ENCODE data around the gene KRIT1.
"Not testable (repeated sequence)": the region's sequence is repeated elsewhere in the genome, so short reads cannot be mapped to it uniquely, and the experiment has no call there.

KRIT1 gene

GRCh38 chr7:92245487-92246359 lies at the start of gene KRIT1, which contains the start of gene ANKIB1:
KRIT1 (minus strand) TSS chr7:92245914; CDS start chr7:92242135, 3,779 bp downstream.
ANKIB1 (plus strand) TSS chr7:92245974; CDS start chr7:92294979, 49,005 bp downstream.
- peak; percentile 91 for DNase-seq

DNA sequence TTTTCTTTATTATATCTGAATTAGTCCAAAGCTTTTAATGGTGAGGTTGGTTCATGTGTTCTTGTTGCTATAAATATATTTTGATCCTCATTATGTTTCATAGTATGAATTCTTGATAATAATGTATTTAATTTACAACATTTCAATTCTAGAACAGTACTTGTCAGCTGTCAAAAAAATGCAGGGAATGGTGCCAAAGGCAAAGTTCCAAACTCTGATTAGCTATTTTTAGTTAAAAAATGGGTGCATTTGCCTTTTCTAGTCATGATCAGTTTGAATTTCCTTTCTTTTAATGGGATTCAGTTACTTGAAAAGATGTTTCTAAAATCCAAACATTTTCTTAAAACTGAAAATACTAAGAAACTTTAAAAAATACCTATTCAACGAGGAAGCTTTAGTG lies 49.7 kb upstream of the KRIT1 start:
- no peak for DNase-seq

- DNase-seq = no peak
Measured at GRCh38 chr7:92293896-92294590, 48.3 kb upstream of the KRIT1 start.

GRCh38 chr7:92292981-92293380 lies 47.3 kb upstream of the KRIT1 start:
- no peak for DNase-seq

DNA sequence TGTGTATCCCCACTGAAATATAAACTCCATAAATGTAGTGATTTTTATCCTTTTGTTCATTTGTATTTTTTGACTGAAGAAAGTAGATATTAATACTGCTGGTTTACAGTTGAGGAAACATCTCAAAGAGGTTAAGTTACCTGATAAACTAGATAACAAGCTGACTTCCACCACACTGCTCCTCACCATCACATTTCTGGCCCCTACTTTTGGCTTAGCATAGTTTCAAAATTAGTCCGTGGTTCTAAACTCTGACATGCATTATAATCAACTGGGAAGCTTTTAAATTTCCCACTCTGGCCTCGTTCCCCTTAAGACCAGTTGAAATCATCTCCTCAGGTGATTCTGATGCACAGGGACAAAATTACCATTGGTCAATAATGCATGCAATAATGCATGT lies 43.6 kb upstream of the KRIT1 start:
- no peak for DNase-seq

GRCh38 chr7:92282930-92283329 lies 37.2 kb upstream of the KRIT1 start:
- DNase-seq = no peak

DNA sequence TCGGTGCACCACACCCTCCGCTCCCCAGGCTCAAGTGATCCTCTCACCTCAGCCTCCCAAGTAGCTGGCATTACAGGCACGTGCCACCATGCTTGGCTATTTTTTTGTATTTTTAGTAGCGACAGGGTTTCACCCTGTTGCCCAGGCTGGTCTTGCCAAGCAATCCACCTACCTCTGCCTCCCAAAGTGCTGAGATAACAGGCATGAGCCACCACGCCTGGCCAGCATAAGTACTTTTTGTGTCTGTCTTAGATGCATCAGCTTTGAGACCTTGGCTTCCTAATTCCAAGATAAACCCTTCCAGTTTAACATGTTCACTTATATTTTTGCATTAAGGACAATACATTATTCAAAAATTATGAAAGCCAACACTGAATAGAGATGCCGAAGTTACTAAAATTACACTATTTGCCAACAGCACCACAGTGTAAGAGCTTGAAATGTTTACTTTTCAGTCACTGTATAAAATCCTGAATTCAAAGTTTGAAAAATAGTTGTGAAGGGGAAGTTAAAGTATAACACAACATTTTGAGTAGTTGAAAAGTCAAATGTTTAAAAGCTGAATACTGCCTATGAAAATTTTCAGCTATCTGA lies 36.6 kb upstream of the KRIT1 start:
- no peak for DNase-seq

- DNase-seq = no peak
Measured at GRCh38 chr7:92281031-92281430, 35.3 kb upstream of the KRIT1 start.

DNA sequence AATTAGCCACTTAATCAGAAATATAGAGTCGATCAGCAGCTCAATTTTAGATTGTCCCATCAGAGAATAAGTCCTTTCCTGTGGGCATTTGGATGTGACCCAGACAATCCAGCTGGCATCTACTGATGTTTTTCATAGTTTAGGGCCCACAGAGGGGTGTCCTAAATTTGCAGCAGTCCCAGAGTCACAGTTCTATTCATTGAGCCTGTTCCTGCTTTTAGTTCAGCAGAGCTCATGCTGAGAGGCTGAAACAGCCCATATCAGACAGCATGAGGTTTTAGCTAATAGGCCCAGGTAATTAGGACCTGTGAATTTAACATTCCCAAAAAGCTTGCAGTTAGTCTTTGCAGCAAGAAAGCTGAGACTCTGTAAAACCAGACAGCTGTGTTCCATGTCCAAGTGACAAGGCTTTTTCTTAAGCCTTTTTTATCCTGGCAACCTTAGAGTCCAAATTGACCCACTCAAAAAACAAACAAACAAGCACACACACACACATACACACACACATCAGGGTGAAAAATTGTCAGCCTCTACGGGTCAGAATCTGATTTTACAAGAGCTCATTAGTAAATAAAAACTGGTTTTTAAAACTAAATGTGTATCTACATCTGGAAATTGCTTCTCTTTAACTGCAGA lies 33.8 kb upstream of the KRIT1 start:
- DNase-seq = no peak

GRCh38 chr7:92276460-92276864 lies 30.7 kb upstream of the KRIT1 start:
- DNase-seq = no peak

GRCh38 chr7:92275327-92275726 lies 29.6 kb upstream of the KRIT1 start:
- DNase-seq = no peak

DNA sequence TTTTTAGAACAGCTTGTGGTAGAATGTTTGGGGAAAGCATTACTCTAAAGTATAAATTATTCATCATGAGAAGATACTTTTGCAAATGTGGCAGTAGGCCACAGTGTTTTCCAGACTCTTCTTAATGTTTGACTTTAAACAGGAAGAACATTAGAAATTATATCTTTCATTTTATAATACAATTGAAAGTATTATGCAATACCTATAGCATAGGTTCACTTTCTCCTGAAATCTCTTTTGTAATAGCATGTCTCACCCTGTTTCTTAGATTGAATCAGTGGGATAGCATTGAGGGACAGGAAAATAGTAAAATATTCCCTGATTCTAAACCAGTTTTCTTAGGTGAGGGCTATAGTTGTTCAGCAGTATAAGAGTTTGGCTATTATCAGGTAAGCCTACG lies 23.2 kb upstream of the KRIT1 start:
- DNase-seq = no peak

DNA sequence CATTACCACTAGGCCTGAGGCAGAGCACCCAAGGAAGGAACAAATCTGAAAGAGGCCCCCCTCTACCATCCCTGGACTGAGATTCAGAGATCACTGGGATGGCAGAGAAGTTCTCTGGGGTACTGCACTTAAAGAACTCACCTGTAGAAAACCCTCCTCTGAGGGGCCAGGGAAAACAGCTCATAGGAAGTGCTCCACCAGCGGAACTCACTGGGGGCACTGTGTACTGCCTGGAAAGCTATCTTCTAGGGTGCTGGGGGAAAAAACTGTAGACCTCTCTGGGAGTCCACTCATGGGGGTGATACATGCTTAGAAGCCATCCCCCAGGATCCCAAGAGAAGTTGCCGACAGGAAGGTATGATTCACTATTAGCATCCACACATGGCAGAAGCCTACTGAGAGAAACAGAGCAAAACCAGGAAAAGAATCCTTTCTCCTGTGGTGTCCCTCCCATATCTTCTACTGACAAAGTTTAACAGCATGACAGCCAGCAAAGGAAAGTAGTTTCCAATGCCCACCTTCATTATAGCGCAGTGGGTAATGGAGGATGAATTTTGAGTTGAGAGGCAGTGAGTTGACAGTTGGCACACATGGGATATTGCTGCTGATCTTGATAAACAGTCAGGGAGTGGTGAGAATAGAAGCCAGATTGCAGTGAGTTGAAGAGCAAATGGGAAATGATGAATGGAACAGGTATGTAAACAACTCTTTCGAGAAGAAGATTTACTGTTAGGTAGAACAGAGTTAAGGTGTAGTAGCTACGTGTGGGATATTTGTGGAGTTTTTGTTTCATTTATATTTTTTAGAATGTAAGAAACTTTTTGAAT lies 20.9 kb upstream of the KRIT1 start:
- no peak for DNase-seq

DNA sequence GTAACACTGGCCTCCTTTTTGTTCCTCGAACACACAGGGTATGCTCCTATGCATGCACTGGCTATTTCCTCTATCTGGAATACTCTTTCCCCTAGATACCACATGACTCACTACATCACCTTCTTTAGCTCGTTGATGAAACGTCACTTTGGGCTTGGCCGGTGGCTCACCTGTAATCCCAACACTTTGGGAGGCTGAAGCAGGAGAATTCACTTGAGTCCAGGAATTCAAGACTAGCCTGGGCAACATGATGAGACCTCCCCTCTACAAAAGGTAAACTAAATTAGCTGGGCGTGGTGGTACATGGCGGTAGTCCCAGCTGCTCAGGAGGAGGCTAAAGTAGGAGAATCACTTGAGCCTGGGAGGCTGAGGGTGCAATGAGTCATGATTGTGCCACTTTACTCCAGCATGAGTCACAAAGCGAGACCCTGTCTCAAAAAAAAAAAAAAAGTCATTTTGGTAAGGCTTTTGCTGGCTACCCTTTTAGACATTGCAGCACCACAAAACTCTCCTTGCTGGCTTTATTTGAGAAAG lies 14.6 kb upstream of the KRIT1 start:
- DNase-seq = no peak

DNA sequence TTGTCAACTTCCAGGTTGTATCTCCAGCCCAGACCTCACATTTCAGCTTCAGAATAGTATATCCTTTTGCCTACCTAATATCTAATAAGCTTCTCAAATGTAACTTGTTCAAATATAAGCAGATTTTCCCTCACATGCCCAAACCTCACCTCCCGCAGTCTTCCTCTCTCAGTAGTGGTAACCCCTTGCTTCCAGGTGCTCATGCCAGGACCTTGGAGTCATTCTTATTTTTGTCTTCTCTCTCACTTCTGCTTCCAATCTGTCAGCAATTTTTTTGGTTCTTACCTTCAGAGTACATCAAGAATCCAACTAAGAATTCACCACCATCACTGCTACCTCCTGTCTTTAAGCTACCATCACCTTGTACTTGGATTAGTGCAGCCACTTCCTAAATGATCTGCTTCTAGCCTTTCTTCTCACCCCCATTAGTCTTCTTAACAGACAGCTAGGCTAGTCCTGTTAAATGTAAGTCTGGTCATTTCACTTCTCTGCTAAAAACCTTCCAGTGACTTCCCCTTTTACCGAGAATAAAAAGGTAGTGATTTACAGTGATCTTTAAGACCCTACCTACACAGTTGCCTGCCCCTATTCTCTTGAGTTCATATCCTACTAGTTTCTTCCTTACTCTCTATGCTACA lies 14.0 kb upstream of the KRIT1 start:
- no peak for DNase-seq

GRCh38 chr7:92259062-92259461 lies 13.3 kb upstream of the KRIT1 start:
- DNase-seq = no peak

DNA sequence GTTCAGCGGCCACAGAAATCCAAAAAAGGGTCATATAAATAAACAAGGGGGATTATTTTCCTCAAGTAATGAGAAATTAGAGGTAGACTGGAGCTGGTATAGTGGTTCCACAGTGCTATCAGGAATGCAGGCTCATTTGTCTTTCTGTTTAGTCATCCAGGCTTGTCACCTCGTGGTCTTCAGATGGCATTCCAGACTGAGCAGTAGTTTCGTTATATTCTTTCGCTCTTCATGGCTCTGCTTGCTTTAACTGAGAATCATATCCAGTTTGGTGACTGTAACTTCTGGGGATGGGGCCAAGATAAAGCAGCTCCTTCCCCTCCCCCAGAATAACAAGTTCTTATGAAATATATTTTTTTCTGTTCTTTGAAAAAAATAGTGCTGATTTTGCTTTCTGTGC lies 9.6 kb upstream of the KRIT1 start:
- DNase-seq = no peak

- not testable (repeated sequence) for DNase-seq
Measured at GRCh38 chr7:92254800-92255199, 9.1 kb upstream of the KRIT1 start.

GRCh38 chr7:92253251-92253650 lies 7.5 kb upstream of the KRIT1 start:
- no peak for DNase-seq

DNA sequence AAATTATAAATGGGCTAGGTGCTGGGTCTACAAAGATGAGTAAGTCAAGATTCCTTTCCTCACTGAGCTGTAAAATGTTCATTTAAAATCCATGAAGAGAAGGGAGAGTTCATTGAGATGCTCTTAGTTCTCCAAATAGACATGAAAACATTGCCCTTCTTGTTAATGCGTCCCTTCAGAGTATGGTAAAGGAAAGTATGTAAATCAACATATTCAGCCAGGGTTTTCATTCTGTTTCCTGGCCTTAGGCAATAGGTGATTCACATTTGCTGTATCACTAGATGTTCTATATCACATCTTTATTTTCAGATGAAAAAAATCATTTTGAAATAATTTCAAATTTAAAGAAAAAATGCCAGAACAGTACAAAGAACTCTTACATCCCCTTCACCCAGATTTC lies 5.5 kb upstream of the KRIT1 start:
- no peak for DNase-seq

DNA sequence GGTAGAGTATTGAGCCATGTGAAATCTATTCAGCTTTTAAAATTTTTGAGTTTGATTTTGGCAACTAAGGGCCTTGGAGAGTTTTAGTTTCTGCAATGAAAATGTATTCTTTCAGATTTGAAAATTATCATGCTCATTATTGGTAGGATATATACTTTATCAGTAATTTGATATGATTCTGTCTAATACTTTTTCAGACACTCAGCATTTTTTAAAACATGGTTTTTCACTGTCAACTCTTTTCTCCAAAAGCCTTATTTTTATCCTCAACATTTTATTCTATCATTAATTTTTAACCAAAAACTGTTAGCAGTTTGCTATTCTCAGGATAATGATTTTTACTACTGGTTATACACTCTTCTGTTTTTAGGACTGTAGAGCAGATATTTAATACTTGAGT lies 4.9 kb upstream of the KRIT1 start:
- DNase-seq = no peak

Measured in NCI-H1105 treated with DMSO at 0.1 percent for 48 hours (cell line).